ENCODE measurements around the gene ABHD4.
"Not testable (repeated sequence)": the region's sequence is repeated elsewhere in the genome, so short reads cannot be mapped to it uniquely, and the experiment has no call there.

Gene ABHD4

DNA sequence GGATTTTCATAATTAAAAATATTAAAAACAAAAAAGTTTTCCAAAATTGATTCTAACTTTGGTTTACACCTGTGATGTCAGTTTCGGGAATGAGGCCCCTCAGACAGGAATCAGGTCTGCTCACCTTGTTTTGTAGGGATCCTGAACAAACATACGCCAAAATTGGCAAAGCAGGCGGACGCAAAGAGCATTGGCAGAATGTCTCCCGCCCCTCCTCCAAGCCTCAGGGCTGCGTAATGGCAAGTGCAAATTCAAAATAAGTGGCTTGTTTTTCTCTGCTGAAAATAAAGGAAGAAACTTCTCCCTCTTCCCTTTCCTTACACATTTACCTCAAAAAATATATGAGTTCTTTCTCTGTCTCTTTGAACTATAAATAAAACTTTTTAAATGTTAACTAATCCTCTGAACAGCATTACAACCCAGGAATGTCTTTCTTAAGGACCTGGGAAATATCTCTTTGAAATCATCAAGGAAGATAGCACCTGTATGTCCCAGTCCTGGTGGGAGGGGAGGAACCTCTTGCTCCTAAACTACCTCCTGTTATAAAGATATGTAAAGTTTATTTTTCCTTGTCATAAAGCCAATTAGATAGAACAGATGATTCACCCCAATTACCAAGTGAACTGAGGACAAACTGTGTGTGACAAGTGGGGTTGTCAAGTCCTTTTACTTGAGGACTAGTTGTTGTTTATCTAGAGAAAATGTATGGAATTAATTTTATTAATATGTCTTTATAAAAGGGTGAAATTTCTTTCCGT, 29.6 kb downstream of the ABHD4 start:
- no peak for DNase-seq (ENCODE audit: low spot score)

GRCh38 chr14:22629361-22629760, 31.3 kb downstream of the ABHD4 start:
- no peak for DNase-seq (ENCODE audit: low spot score)

- DNase-seq (ENCODE audit: low spot score): no peak
Measured at GRCh38 chr14:22630066-22630465, 32.0 kb downstream of the ABHD4 start.

GRCh38 chr14:22630486-22630885, 32.4 kb downstream of the ABHD4 start:
- peak; percentile 57 for DNase-seq (ENCODE audit: low spot score)

- no peak for DNase-seq (ENCODE audit: low spot score)
Measured at GRCh38 chr14:22634233-22634900, 36.3 kb downstream of the ABHD4 start.

GRCh38 chr14:22635980-22636379, 37.9 kb downstream of the ABHD4 start:
- not testable (repeated sequence) for DNase-seq (ENCODE audit: low spot score)

- DNase-seq (ENCODE audit: low spot score): no peak
Measured at GRCh38 chr14:22640192-22640591, 42.1 kb downstream of the ABHD4 start.

- no peak for DNase-seq (ENCODE audit: low spot score)
Measured at GRCh38 chr14:22641846-22642245, 43.7 kb downstream of the ABHD4 start.

DNA sequence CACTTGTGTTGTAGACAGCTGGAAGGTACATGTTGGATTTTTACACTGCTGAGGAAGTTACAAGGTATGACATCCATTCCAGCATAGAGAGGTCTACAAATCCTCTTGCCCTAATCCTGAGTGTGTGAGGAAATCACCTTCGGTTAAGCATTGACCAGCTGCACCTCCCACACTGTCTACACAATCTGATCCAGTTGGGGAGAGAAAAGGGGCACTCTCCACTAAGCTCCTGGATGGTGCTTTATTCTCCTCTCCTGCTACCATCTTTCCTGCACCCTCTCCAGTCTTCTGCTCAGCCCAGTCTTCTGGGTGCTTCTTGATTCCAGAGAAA, 46.2 kb downstream of the ABHD4 start, which contains the start of gene OR6J1:
TSS of gene OR6J1 (minus strand) at position 48 of the 331 bp plus-strand sequence. CDS start 9,541 bp downstream, outside the sequence.
- no peak for DNase-seq (ENCODE audit: low spot score)

- DNase-seq (ENCODE audit: low spot score): peak; percentile 43
Measured at GRCh38 chr14:22646570-22647254, 48.6 kb downstream of the ABHD4 start.

DNA sequence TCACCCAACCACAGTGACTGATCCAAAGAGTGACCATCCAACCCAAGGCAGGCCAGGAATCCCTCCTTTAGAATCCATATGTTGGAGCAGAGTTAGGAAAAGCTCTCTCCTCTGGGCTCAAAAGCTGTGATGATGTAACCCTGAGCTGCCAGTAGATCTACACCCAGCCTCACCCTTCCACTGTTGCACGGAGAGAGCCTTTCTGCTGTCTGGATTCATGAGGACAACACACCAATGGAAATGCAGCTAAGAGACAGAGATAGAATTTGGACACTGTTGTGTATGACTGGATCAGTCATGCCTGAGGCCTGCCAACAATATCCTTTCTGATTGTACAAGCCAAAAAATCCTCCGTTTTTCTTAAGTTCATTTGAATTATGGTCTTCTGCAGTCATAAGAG, 50.4 kb downstream of the ABHD4 start:
- DNase-seq (ENCODE audit: low spot score): no peak

- no peak for DNase-seq (ENCODE audit: low spot score)
Measured at GRCh38 chr14:22650046-22650739, 52.1 kb downstream of the ABHD4 start.

GRCh38 chr14:22650960-22651521, 52.9 kb downstream of the ABHD4 start:
- DNase-seq (ENCODE audit: low spot score): no peak

GRCh38 chr14:22651586-22651985, 53.5 kb downstream of the ABHD4 start:
- DNase-seq (ENCODE audit: low spot score): no peak

- peak; percentile 80 for DNase-seq (ENCODE audit: low spot score)
Measured at GRCh38 chr14:22653012-22653621, 55.0 kb downstream of the ABHD4 start.

GRCh38 chr14:22656226-22656625, 58.1 kb downstream of the ABHD4 start:
- DNase-seq (ENCODE audit: low spot score): no peak

- DNase-seq (ENCODE audit: low spot score): no peak
Measured at GRCh38 chr14:22656945-22657731, 59.0 kb downstream of the ABHD4 start.

- no peak for DNase-seq (ENCODE audit: low spot score)
Measured at GRCh38 chr14:22657861-22658260, 59.8 kb downstream of the ABHD4 start.

DNA sequence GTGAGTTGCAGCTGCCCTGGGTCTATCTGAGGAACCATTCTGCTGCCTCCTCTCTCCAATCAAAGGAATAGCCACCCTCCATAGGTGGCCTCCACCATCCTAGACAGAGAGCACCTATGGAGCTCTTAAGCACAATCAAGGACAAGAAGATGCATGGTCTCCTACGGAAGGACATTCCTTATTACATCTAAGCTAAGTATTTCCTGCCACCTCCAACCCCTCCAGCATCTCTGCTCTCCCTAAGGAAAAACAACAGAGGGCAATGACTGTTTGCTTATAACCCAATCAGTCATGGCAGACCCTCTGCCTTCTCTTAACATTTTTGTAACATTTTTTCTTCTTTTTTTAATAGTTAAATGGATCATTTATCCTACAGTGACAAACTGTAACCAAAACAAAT, 60.8 kb downstream of the ABHD4 start:
- no peak for DNase-seq (ENCODE audit: low spot score)

DNA sequence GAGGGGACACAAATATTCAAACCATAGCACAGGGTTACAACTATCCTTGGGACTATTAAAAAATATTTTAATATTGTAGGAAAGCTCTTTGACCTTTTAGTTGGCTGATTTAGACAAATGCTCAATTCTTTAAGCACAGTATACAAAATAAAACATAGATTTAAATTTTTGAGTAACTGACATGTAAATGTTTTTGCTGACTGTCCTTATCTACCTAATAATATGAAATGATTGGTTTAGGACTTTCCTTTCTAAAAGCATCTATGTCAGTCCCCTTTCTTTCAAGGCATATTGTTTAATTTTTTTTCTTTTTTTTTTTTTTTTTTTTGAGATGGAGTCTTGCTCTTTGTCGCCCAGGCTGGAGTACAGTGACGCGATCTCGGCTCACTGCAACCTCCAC, 62.6 kb downstream of the ABHD4 start:
- DNase-seq (ENCODE audit: low spot score): no peak
